WTC11 (cell line): ENCODE results near the gene IST1.

Experiments
- GTF2I ChIP-seq: fragments of 250-450 bp; sonication (Bioruptor Pico); conservative IDR thresholded peaks from 2 replicates; pipeline ENCODE4 v1.4.0; 2021; ENCODE audit warnings: mild to moderate bottlenecking
- ZNF416 ChIP-seq: fragments of 250-450 bp; sonication (Bioruptor Pico); IDR thresholded peaks from 2 replicates; pipeline ENCODE4 v1.9.0; 2021; ENCODE audit warnings: mild to moderate bottlenecking, inconsistent platforms
- TF ChIP-seq, protein P1 (sequence below): fragments of 200-600 bp; IDR thresholded peaks from 2 replicates; pipeline ENCODE4 v1.8.0; 2022; ENCODE audit warnings: antibody characterized with exemption

DNA sequence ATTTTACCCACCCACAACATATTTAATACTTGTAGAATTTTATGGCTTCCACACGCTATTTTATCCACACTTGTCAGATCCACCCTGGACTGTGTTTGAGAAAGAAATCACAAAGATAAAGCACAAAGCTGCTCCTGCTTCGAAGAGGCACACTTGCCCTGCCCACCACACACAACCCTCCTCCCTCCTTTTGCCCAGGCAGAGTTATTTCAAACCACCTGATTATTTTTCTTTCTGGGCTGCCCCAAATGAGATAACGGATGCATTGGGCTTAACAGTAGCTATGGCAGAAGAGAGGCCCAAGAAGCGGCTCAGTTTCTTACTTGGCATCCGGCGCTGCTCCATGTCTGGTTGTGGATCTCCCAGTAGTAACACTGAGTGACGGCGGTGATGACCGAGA is 77.7 kb downstream of the IST1 start:
- TF ChIP-seq GTF2I (CRISPR knock-in tag) (no peak), ZNF416 (CRISPR knock-in tag) (no peak)
- TF ChIP-seq, protein P1, sequence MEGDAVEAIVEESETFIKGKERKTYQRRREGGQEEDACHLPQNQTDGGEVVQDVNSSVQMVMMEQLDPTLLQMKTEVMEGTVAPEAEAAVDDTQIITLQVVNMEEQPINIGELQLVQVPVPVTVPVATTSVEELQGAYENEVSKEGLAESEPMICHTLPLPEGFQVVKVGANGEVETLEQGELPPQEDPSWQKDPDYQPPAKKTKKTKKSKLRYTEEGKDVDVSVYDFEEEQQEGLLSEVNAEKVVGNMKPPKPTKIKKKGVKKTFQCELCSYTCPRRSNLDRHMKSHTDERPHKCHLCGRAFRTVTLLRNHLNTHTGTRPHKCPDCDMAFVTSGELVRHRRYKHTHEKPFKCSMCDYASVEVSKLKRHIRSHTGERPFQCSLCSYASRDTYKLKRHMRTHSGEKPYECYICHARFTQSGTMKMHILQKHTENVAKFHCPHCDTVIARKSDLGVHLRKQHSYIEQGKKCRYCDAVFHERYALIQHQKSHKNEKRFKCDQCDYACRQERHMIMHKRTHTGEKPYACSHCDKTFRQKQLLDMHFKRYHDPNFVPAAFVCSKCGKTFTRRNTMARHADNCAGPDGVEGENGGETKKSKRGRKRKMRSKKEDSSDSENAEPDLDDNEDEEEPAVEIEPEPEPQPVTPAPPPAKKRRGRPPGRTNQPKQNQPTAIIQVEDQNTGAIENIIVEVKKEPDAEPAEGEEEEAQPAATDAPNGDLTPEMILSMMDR: no peak
